ENCODE results near the gene UBAC1. TPM values are rescaled to one million over a fixed set of nuclear protein-coding genes. Genes with fewer than 3 reads are reported as not detected.

Gene UBAC1
- total RNA-seq, 1 donor from 2014 or later, result 31.0 TPM

DNA sequence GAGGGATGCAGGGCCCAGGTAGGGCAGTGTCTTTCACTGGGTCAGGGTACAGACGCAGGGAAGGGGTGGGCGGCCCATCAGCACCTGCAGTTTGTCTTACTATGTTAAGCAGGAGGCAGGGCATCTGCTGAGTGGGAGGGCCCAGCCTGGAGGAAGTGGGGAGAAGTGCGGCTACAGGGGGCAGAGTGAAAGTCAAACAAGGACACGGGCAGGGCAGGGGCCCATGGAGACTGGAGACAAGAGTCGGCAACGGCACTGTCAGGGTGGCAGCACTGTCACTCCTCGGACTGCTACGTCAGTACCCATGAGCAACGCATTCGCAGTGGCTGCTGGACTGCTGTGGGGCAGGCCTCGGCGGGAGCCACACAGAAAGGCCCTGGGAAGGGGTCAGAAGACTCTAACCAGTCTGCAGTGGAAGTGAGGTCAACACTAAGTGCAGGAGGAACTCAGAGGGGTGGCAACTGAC lies 73.6 kb downstream of the UBAC1 start:
- H3K27me3 ChIP-seq, result no peaks in the 10 kb centered on the region
- H3K4me1 ChIP-seq, result peaks cover 3 to 20% of the 10 kb centered on the region in 2 donors
- H3K4me3 ChIP-seq, result peak overlapping the region in 1 of 2 donors; percentile 18
- TF ChIP-seq, protein P1, sequence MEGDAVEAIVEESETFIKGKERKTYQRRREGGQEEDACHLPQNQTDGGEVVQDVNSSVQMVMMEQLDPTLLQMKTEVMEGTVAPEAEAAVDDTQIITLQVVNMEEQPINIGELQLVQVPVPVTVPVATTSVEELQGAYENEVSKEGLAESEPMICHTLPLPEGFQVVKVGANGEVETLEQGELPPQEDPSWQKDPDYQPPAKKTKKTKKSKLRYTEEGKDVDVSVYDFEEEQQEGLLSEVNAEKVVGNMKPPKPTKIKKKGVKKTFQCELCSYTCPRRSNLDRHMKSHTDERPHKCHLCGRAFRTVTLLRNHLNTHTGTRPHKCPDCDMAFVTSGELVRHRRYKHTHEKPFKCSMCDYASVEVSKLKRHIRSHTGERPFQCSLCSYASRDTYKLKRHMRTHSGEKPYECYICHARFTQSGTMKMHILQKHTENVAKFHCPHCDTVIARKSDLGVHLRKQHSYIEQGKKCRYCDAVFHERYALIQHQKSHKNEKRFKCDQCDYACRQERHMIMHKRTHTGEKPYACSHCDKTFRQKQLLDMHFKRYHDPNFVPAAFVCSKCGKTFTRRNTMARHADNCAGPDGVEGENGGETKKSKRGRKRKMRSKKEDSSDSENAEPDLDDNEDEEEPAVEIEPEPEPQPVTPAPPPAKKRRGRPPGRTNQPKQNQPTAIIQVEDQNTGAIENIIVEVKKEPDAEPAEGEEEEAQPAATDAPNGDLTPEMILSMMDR (IDR thresholded peaks at IDR 0.05), result no peak
- DNase-seq (ENCODE audit: low spot score in 2 of 2), result no peak
- no peaks in the 10 kb centered on the region for H3K36me3 ChIP-seq
- intact Hi-C loops (cut with DNase I), result no loop called here
- H3K9me3 ChIP-seq, result no peaks in the 10 kb centered on the region
- no peak overlapping the region for H3K27ac ChIP-seq

DNA sequence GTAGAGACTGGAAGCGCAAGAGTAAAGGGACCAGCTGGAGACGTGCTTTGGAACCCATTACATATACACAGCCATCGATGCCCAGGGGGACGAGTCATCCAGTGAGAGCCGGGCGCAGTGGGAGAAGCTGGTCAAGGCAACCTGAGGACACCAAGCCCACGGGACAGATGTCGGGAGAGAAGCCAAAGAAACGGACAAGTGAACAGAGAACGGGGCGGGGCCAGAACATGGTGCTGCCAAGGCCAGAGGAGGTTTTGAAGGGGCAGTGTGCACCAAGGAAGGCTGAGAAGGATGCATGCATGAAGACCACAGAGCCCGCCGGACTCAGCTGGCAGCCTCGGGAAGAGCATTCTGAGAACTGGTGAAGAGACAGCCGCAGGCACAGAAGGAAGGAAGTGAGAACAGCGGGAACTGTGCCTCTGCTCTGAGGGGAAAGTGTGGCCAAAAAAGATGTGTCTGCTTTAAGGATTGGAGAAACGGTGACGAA lies 74.1 kb downstream of the UBAC1 start:
- Histone ChIP-seq H3K4me1 (peaks cover 3 to 20% of the 10 kb centered on the region in 2 donors), H3K36me3 (peaks cover 0 to under 1% of the 10 kb centered on the region in 2 donors), H3K27ac (no peak overlapping the region), H3K27me3 (no peaks in the 10 kb centered on the region), H3K4me3 (peak overlapping the region in 1 of 2 donors; percentile 18), H3K9me3 (no peaks in the 10 kb centered on the region)
- DNase-seq (ENCODE audit: low spot score in 2 of 2), result no peak
- TF ChIP-seq, protein P1 (IDR thresholded peaks at IDR 0.05), result no peak
- intact Hi-C loops (cut with DNase I), result no loop called here

DNA sequence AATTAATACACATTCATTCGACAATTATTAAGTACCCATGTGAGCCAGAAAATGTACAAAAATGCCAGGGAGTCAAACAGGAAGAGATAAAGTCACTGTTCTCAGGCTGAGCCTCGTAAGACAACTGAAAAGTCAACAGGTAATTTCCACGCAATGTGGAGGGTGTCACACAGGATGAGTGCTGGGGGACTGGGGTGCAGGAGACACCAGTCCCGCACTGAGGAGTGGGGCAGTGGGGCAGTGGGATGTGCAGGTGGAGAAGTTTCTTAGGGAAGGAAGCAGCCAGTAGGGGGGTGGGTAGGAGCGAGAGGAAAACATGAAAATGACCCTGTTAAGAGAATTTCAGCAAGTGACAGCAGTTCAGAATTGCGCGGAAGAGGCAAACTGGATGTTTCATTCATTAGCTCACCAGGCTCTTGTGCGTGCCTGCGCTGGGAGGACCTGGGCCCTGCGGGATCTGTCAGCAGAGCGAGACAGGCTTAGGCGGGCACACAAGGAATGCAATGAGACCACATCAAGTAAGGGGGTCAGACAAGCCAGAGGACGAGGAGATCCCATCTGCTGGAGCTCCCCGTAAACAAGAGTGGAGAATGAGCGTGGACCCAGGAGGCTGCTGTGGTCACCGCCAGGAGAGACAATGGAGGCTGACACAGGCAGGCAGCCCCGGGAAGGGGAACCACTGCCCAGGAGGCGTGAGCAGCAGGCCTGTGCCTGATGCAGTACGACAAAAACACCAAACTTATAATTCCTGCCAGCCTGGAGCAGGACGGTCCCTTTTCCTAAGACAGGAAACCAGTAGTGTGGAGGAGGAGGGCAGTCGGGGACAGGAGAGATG lies 74.8 kb downstream of the UBAC1 start:
- H3K4me3 ChIP-seq, result no peak overlapping the region

DNA sequence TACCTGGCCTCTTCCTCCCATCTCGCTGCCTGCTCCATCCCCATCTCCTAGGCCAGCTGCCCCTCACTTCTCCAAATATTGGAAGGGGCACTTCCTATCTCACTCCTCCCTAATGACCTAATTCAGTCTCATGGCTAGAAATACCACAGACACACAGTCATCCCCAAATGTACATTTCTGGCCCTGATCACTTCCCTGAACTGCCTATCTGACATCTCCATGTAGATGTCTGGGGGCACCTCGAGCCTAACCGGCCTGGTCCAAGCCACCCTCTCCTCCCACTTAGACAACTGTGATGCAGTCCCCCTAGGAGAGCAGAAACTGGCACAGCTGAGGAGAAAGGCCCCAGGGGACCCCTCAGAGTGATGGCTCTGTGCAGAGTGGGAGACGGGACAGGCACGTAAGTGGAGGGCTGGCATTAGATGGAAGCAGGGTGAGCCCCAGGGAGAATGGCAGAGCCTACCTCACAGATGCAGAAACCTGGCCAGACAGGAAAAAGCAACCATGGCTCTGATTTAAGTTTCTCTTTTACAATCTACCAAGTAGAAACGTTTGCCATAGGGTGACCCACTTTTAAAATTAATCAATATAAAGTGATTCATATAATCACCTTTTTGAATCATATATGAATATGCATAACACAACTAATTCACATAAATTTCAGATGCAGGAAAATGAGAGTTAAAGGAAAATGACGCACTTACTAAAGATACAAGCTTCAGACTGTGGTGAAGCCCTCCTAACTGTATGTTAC lies 75.9 kb downstream of the UBAC1 start:
- TF ChIP-seq, protein P1 (IDR thresholded peaks at IDR 0.05), result no peak
- H3K36me3 ChIP-seq, result peaks cover 0 to 8% of the 10 kb centered on the region in 2 donors
- no peak for DNase-seq (ENCODE audit: low spot score in 2 of 2)
- H3K4me1 ChIP-seq, result peaks cover 3 to 20% of the 10 kb centered on the region in 2 donors
- H3K9me3 ChIP-seq, result no peaks in the 10 kb centered on the region
- intact Hi-C loops (cut with DNase I), result no loop called here
- H3K27ac ChIP-seq, result no peak overlapping the region
- H3K27me3 ChIP-seq, result no peaks in the 10 kb centered on the region
- no peak overlapping the region for H3K4me3 ChIP-seq

More for the DNA sequence above, 74.8 kb downstream of the UBAC1 start:
- DNase-seq (ENCODE audit: low spot score in 2 of 2), result no peak
- TF ChIP-seq, protein P1 (IDR thresholded peaks at IDR 0.05), result no peak
- intact Hi-C loops (cut with DNase I), result no loop called here
- H3K27me3 ChIP-seq, result no peaks in the 10 kb centered on the region
- no peaks in the 10 kb centered on the region for H3K9me3 ChIP-seq
- H3K36me3 ChIP-seq, result peaks cover 0 to 5% of the 10 kb centered on the region in 2 donors
- H3K27ac ChIP-seq, result no peak overlapping the region
- H3K4me1 ChIP-seq, result peaks cover 3 to 20% of the 10 kb centered on the region in 2 donors

DNA sequence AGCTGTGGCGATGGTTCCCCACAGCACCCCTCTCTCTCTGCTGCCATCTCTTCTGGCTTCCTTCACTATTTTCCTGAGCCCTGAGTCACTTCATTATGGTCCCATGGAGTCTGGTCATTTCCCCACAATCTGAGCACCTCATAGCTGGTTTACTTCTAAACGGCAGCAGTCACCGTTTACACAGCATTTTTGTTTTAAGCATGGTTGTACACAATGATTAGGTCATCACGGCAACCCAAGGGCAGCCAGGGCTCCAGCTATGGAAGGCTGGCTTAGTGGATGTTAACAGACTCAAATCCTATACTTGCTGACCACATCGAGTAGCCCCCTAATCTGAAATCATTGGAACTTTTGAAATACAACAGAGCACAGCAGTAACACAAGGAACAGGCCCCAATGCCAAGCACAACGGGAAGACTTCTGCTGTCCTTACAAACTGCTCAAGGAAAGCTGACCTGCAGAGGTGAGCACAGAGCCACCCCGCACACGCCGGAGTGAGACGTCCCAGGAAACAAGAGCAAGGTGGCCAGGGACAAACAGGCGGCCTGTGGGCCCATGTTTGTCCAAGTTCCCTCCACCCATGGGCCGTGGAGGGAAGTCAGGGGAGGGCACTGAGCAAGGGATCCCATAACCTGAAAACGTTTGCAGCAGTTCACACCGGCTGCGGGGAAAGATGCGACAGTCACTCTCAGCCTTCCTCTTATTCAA lies 76.7 kb downstream of the UBAC1 start:
- H3K27ac ChIP-seq, result no peak overlapping the region
- H3K27me3 ChIP-seq, result no peaks in the 10 kb centered on the region
- no peak for DNase-seq (ENCODE audit: low spot score in 2 of 2)
- intact Hi-C loops (cut with DNase I), result no loop called here
- H3K9me3 ChIP-seq, result no peaks in the 10 kb centered on the region
- H3K4me1 ChIP-seq, result peaks cover 3 to 20% of the 10 kb centered on the region in 2 donors
- no peak overlapping the region for H3K4me3 ChIP-seq
- TF ChIP-seq, protein P1 (IDR thresholded peaks at IDR 0.05), result no peak
- H3K36me3 ChIP-seq, result peaks cover 0 to 8% of the 10 kb centered on the region in 2 donors

Data from ascending aorta (tissue), 2 donors.